BJ (cell line): ENCODE results near the gene SLC30A4. TPM values are rescaled to one million over a fixed set of nuclear protein-coding genes. Genes with fewer than 3 reads are reported as not detected.
"Not testable (repeated sequence)": the region's sequence is repeated elsewhere in the genome, so short reads cannot be mapped to it uniquely, and the experiment has no call there.

Experiments
- CTCF ChIA-PET: fragments of 350-600 bp; formaldehyde crosslinking; extraction: SDS; loops from one replicate; lab custom pipeline; 2021; ENCODE audit warnings: antibody characterized with exemption, inconsistent platforms; lab: Yijun Ruan, JAX
- POLR2A ChIA-PET: fragments of 300-600 bp; sonication (Branson Sonifier 250); formaldehyde crosslinking; extraction: SDS; loops from one replicate; lab custom pipeline; 2021; ENCODE audit warnings: antibody characterized with exemption; lab: Charles Lee
- DNase-seq: peaks from one replicate; pipeline ENCODE4 v3.0.0-alpha.2; 2011; ENCODE audit warnings: low read depth
- H3K27me3 ChIP-seq: 2 replicates; pipeline ENCODE4 v1.6.0; 2011; ENCODE audit warnings: low read length; ENCODE audit not compliant: control insufficient read depth, insufficient read depth
- H3K36me3 ChIP-seq: 2 replicates; pipeline ENCODE4 v1.5.1; 2011; ENCODE audit warnings: low read length; ENCODE audit not compliant: control insufficient read depth, insufficient read depth
- H3K4me3 ChIP-seq: 2 replicates; pipeline ENCODE4 v1.5.1; 2011; ENCODE audit warnings: low read depth, mild to moderate bottlenecking, control low read depth, low read length
- polyA plus RNA-seq: library from polyadenylated mRNA; depleted of rRNA; stranded (reverse); fragments of >200 nt; gene quantifications from 2 replicates; pipeline ENCODE4 v1.2.3, GENCODE V29; 2011
- TF ChIP-seq, protein P1 (sequence below): IDR thresholded peaks from 2 replicates; pipeline ENCODE4 v1.5.1; 2011; ENCODE audit warnings: low read depth, mild to moderate bottlenecking, control low read depth, inconsistent platforms, low read length, moderate library complexity; ENCODE audit not compliant: insufficient read depth

The SLC30A4 gene
- polyA plus RNA-seq, 1 experiment = 5.2 TPM

DNA sequence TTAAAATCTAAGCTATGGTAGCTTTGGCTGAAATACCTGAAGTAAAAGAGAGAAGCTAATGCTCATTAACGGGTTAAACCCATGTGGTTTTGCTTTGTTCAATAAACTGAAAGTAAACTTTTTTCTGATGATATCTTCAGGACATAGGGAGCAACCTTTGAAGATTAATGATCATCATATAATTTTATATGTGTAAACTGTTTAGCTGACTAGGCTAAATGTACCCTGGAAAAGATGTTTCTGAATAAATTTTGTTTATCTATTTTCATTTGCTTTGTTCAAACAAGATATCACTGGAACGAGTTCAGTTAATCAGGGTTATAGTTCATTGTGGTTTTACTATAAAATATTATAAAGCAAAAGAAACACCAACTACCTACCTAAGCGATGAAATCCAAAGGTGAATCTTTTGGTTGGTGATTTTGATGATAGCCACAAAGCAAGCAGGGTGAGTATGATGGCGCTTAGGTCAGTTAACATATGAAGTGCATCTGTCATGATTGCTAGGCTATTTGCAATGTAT, 11.7 kb downstream of the SLC30A4 start:
- no peak for DNase-seq
- TF ChIP-seq, protein P1, sequence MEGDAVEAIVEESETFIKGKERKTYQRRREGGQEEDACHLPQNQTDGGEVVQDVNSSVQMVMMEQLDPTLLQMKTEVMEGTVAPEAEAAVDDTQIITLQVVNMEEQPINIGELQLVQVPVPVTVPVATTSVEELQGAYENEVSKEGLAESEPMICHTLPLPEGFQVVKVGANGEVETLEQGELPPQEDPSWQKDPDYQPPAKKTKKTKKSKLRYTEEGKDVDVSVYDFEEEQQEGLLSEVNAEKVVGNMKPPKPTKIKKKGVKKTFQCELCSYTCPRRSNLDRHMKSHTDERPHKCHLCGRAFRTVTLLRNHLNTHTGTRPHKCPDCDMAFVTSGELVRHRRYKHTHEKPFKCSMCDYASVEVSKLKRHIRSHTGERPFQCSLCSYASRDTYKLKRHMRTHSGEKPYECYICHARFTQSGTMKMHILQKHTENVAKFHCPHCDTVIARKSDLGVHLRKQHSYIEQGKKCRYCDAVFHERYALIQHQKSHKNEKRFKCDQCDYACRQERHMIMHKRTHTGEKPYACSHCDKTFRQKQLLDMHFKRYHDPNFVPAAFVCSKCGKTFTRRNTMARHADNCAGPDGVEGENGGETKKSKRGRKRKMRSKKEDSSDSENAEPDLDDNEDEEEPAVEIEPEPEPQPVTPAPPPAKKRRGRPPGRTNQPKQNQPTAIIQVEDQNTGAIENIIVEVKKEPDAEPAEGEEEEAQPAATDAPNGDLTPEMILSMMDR = no peak
- Histone ChIP-seq H3K4me3 (no peak overlapping the region), H3K36me3 (peaks cover 3% of the 10 kb centered on the region; the same call in 1 of the 2 replicates), H3K27me3 (no peaks in the 10 kb centered on the region)
- POLR2A ChIA-PET = no interaction called here
- CTCF ChIA-PET = interaction anchor here (1.1 kb wide), 1 partner anchor 38 kb away, joined by 3 read pairs; no protein-coding TSS in a partner anchor

GRCh38 chr15:45507143-45507542, 15.4 kb downstream of the SLC30A4 start:
- POLR2A ChIA-PET, H3K27me3 ChIP-seq, H3K36me3 ChIP-seq, H3K4me3 ChIP-seq, DNase-seq: not testable (repeated sequence)
- CTCF ChIA-PET = interaction anchor here (0.8 to 1.1 kb wide), 2 partner anchors 76 to 81 kb away, joined by 3 to 4 read pairs; no protein-coding TSS in a partner anchor

DNA sequence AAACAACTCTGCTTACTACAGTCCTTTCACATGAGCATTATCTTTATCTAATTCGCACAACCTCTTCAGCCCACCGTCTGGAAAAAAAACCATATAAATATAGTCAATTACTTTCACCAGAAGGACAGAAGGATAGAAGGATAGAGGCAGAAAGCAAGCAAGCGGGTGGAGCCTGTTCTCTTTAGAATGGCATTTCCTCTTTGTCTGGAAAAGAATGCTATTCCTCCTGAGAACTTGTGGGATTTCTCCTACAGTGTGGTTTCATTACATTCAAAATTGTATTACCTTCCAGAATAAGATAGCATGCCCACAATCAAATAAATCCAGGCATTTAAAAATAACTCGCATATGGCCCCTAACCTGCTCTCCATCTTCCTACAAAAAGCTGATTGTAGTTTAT, 23.1 kb downstream of the SLC30A4 start:
- Histone ChIP-seq H3K27me3 (no peaks in the 10 kb centered on the region), H3K4me3 (no peak overlapping the region), H3K36me3 (no peaks in the 10 kb centered on the region)
- TF ChIP-seq, protein P1 = no peak
- CTCF ChIA-PET = no interaction called here
- POLR2A ChIA-PET = interaction anchor here (0.6 kb wide), 1 partner anchor 9 kb away, joined by 4 read pairs; no protein-coding TSS in a partner anchor
- peak; percentile 7 for DNase-seq

GRCh38 chr15:45498701-45499100, 23.9 kb downstream of the SLC30A4 start:
- Histone ChIP-seq H3K4me3 (no peak overlapping the region), H3K36me3 (no peaks in the 10 kb centered on the region), H3K27me3 (no peaks in the 10 kb centered on the region)
- CTCF ChIA-PET = interaction anchor here (1.3 kb wide), 1 partner anchor 41 kb away, joined by 3 read pairs; no protein-coding TSS in a partner anchor
- TF ChIP-seq, protein P1 = no peak
- POLR2A ChIA-PET = interaction anchor here (0.6 kb wide), 1 partner anchor 8 kb away, joined by 4 read pairs; no protein-coding TSS in a partner anchor
- DNase-seq = no peak

DNA sequence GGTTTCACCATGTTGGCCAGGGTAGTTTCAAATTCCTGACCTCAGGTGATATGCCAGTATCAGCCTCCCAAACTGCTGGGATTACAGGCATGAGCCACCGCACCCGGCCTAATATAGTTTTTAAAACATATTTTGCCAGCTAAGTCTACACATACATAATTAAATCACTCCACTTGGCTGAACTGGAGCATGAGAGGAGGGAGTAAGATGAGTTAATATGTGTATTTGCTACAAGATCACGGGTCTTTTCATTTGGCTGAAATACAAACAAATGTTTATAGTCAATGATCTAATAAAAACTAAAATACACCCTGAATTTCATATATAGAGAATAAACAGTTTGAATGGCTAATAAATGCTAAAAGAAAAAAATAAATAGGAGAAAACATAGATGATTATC, 25.3 kb downstream of the SLC30A4 start:
- ChIA-PET POLR2A (no interaction called here), CTCF (no interaction called here)

More for the DNA sequence above, 25.3 kb downstream of the SLC30A4 start:
- H3K27me3 ChIP-seq = no peaks in the 10 kb centered on the region
- no peak overlapping the region for H3K4me3 ChIP-seq
- no peaks in the 10 kb centered on the region for H3K36me3 ChIP-seq
- DNase-seq = no peak
- TF ChIP-seq, protein P1 = no peak
